ENCODE results near the gene EREG.

DNA sequence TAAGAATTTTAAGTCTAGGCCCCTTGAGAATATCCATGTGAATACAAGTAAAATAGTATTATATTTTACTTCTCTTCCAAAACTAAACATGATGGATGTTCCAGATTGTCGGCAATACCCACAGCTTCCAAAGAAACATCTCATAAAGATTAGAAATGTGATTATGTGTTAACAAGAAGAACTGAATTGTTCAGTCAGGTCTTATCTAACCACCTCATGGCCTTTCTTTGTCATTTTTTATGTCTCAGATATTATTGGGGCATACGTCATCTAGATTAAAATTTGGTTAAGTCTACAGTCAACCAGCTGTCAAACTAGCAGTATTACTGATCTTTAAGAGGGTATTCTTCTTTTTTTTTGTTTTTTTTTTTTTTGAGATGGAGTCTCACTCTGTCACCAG, 46.7 kb upstream of the EREG start:
- TF ChIP-seq MXI1 (IDR thresholded peaks at IDR 0.05; ENCODE audit: low read depth, low read length) (no peak), EZH2phosphoT487 (IDR thresholded peaks at IDR 0.05; ENCODE audit: borderline replicate concordance, low read depth) (no peak), RFX5 (IDR thresholded peaks at IDR 0.05; ENCODE audit: low read length) (no peak), YY1 (IDR thresholded peaks at IDR 0.05; ENCODE audit: low read depth) (no peak)
- TF ChIP-seq, protein P1, sequence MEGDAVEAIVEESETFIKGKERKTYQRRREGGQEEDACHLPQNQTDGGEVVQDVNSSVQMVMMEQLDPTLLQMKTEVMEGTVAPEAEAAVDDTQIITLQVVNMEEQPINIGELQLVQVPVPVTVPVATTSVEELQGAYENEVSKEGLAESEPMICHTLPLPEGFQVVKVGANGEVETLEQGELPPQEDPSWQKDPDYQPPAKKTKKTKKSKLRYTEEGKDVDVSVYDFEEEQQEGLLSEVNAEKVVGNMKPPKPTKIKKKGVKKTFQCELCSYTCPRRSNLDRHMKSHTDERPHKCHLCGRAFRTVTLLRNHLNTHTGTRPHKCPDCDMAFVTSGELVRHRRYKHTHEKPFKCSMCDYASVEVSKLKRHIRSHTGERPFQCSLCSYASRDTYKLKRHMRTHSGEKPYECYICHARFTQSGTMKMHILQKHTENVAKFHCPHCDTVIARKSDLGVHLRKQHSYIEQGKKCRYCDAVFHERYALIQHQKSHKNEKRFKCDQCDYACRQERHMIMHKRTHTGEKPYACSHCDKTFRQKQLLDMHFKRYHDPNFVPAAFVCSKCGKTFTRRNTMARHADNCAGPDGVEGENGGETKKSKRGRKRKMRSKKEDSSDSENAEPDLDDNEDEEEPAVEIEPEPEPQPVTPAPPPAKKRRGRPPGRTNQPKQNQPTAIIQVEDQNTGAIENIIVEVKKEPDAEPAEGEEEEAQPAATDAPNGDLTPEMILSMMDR (IDR thresholded peaks at IDR 0.05): no peak
